Spleen (tissue), 7 donors: ENCODE measurements around the gene DPYSL4.

Experiments used
- CTCF ChIP-seq, 11 experiments: fragments of 200-600 bp in 7 of 11; fragments of 450-650 bp in 4 of 11; sonication (generic) in 4 of 11; IDR thresholded peaks in 8 of 11; conservative IDR thresholded peaks in 3 of 11; 1 replicate in 7 of 11; 2 replicates in 4 of 11; pipeline versions ENCODE4 v1.4.0 to v1.8.0; 2016 to 2021; ENCODE audit warnings: antibody characterized with exemption in 11 of 11, inconsistent platforms in 4 of 11, mild to moderate bottlenecking in 1 of 11
- POLR2A ChIP-seq, 3 donors: fragments of 450-650 bp; IDR thresholded peaks; one replicate each; pipeline ENCODE4 v1.5.1; 2017; ENCODE audit warnings: antibody characterized with exemption in 3 of 3, mild to moderate bottlenecking in 1 of 3
- POLR2AphosphoS5 ChIP-seq, 3 donors: sonication (generic); formaldehyde crosslinking; IDR thresholded peaks; one replicate each; pipeline ENCODE4 v1.5.1; 2017; ENCODE audit warnings: antibody characterized with exemption in 3 of 3
- donor health status: DM: no; HTN: no; CAD: no; lungs with moderate emphysema.
- donor health status: DM: no; HTN: no; CAD: no.
- donor health status: DM: no; HTN: no; CAD: no.

GRCh38 chr10:132194726-132195125 is 8.0 kb downstream of the DPYSL4 start:
- TF ChIP-seq CTCF (IDR thresholded peaks at IDR 0.05 in 8 of 11, conservative IDR thresholded peaks at IDR 0.05 in 3 of 11) (no peak), POLR2A (IDR thresholded peaks at IDR 0.05) (no peak), POLR2AphosphoS5 (IDR thresholded peaks at IDR 0.05) (no peak)
